Fibroblast of the conjunctiva (primary cell): ENCODE results near the gene DDHD1.

ENCODE experiments used
- DNase-seq: peaks from one replicate; pipeline ENCODE4 v3.0.0-alpha.2; 2010; ENCODE audit warnings: low read depth

Gene DDHD1

GRCh38 chr14:52995998-52996397 lies 157.1 kb downstream of the DDHD1 start:
- DNase-seq: no peak

DNA sequence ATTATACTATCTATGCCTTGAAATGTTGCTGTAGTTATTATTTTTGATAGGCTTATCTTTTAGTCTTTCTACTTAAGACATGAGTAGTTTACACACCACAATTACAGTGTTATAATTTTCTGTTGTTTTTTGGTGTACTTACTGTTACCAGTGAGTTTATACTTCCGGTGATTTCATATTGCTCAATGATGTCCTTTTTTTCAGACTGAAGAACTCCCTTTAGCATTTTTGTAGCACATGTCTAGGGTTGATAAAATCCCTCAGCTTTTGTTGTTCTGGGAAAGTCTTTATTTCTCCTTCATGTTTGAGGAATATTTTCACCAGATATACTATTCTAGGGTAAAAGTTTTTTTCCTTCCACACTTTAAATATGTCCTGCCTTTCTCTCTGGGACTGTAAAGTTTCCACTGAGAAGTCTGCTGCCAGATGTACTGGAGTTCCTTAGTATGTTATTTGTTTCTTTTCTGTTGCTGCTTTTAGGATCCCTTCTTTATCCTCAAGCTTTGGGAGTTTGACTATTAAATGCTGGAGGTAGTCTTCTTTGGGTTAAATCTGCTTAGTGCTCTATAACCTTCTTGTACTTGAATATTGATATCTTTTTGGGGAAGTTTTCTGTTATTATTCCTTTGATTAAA lies 160.8 kb downstream of the DDHD1 start:
- no peak for DNase-seq

- DNase-seq: no peak
Observed at GRCh38 chr14:52988139-52988538, 165.0 kb downstream of the DDHD1 start.

GRCh38 chr14:52987514-52987913 lies 165.6 kb downstream of the DDHD1 start:
- no peak for DNase-seq

DNA sequence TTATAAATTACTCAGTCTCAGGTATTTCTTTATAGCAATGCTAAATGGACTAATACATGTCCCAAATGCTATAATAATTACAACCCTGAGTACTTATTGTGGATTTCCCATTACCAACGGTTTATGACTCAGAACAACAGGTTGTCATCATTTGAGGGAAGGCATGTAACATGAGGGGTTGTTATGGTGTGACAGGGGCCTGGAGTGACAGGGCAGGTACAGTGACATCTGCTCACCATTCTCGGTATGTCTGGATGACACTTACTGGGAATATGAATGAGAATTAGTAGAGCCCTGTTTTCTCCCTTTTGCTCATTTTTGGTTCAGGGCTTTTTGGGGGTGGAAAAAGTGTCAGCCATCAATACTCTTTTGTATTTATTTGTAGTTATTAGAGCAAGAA lies 166.1 kb downstream of the DDHD1 start:
- DNase-seq: no peak
